Measurements from ENCODE around the gene ZCCHC13.

The ZCCHC13 gene

DNA sequence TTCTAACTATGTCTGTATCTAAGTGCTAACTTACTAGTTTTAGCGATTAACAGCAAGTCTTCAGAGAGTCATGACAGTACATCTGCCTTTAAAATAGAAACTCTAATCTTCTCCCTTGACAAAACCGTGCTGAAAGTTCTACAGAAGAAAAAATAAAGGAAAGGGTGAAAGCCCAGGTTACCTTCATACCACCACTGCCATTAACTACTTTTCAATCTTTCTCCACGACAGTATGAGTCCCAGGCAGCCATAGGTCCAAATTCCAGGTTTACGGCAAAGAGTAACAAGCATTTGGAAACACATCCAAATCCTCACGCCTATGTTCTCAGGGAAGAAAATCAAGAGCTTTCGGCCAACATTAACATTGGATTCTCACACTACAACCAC, 12.4 kb upstream of the ZCCHC13 start:
- H3K4me3 ChIP-seq (ENCODE audit: low read depth, low read length): peak overlapping the region; percentile 67
- DNase-seq (ENCODE audit: low read depth): no peak
- TF ChIP-seq, protein P1, sequence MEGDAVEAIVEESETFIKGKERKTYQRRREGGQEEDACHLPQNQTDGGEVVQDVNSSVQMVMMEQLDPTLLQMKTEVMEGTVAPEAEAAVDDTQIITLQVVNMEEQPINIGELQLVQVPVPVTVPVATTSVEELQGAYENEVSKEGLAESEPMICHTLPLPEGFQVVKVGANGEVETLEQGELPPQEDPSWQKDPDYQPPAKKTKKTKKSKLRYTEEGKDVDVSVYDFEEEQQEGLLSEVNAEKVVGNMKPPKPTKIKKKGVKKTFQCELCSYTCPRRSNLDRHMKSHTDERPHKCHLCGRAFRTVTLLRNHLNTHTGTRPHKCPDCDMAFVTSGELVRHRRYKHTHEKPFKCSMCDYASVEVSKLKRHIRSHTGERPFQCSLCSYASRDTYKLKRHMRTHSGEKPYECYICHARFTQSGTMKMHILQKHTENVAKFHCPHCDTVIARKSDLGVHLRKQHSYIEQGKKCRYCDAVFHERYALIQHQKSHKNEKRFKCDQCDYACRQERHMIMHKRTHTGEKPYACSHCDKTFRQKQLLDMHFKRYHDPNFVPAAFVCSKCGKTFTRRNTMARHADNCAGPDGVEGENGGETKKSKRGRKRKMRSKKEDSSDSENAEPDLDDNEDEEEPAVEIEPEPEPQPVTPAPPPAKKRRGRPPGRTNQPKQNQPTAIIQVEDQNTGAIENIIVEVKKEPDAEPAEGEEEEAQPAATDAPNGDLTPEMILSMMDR (IDR thresholded peaks at IDR 0.05; ENCODE audit: low read depth, low read length, missing control alignments): no peak
- in situ Hi-C loops (cut with HindIII; ENCODE audit: low sequenced_read_pairs): no loop called here

DNA sequence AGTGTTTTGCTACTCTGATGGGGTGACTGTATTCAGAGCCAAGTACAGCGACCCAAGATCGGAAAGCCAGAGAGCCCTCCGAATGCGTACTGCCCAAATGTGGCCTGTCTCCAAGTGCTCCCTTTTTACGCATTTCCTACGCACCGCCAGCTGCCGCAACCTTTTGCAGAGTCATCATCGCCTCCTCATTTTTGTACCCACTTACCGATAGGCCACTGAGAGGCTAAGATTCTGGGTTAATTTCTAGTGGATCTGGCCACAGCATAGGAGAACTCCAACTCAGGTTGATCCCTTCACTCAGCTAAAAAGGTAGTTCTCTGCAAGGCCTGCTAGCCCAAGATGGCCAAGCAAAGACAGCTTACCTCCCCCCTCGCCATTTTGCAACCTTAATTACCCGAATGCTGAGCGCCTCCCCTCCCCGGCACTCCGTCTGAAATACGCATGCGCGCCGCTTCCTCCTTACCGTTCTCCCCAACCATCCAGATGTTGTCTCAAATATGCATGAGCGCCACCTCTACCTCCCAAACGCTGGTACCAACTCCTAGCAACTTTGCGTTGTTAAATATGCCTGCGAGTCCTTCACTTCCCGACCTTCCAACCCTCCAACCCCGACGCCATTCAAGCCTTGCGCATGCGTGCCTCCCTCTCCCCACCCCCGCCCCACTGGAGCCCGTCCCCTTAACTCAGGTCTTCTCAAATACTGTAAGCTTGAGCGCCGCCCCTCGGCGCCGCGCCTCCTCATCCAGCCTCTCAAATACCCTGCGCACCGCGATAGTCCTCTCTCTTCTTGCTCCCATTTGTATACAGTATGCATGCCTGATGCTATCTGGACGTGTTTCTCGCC, 11.8 kb upstream of the ZCCHC13 start:
- TF ChIP-seq, protein P1 (IDR thresholded peaks at IDR 0.05; ENCODE audit: low read depth, low read length, missing control alignments): peak; percentile 31
- H3K4me3 ChIP-seq (ENCODE audit: low read depth, low read length): peak overlapping the region; percentile 67
- in situ Hi-C loops (cut with HindIII; ENCODE audit: low sequenced_read_pairs): no loop called here
- peak; percentile 66 for DNase-seq (ENCODE audit: low read depth)

DNA sequence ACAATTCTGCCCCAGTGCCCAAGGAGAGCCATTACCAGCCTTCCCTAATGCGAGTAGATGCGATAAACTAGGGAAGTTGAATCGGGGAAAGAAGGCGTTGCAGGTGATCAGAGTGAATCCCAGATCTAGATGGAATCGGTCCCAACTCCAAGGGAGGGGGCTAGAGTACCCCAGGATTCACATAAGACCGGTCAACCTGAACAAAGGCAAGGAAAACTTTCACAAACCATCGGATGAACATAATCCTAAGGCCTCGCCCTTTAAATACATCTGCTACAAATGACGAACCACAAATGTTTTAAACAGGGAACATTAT, 11.2 kb upstream of the ZCCHC13 start:
- in situ Hi-C loops (cut with HindIII; ENCODE audit: low sequenced_read_pairs): no loop called here
- TF ChIP-seq, protein P1 (IDR thresholded peaks at IDR 0.05; ENCODE audit: low read depth, low read length, missing control alignments): peak; percentile 0
- H3K4me3 ChIP-seq (ENCODE audit: low read depth, low read length): peak overlapping the region; percentile 67
- DNase-seq (ENCODE audit: low read depth): no peak

DNA sequence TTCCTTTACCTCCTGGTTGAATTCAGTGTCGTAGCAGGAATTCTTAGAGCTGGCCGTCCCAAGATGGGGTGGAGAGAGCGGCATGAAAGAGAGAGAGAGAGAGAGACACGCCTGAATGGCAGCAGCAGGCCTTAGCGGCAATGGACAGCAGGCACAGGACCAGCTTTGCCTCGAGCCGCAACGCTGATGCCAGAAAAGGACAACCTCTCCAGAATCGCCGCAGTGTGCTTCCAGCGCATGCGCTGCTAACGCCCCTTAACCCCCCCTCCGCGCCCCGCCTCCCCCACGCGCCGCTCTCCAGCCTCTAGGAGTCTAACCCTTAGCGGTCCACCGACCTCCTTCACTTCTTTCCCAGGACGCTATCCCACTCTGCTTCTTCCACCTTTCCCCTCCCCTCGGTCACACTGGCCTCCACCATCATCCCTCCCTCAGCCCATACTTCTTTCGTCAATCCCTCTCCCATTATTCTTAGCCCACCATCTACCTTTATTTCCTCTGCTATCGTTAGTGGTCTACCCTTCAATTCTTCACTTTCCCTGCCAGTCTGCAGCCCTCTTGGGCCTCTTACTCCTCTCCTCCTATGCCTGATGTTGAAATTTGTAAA, 10.5 kb upstream of the ZCCHC13 start:
- H3K4me3 ChIP-seq (ENCODE audit: low read depth, low read length): peak overlapping the region; percentile 67
- in situ Hi-C loops (cut with HindIII; ENCODE audit: low sequenced_read_pairs): no loop called here
- DNase-seq (ENCODE audit: low read depth): peak; percentile 28
- TF ChIP-seq, protein P1 (IDR thresholded peaks at IDR 0.05; ENCODE audit: low read depth, low read length, missing control alignments): no peak

DNA sequence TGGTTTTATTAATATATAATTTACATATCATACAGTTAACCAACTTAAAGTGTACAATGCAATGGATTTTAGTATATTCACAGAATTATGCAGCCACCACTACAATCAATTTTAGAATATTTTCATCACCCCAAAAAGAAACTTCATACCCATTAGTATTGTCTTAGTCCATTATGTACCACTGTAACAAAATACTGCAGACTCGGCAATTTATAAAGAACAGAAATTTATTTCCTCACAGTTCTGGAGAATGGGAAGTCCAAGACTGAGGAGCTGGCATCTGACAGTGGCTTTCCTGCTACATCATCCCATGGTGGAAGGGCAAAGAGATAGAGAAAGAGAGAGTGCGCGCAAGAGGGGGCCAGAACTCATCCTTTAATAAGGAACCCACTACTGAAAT, 8.9 kb upstream of the ZCCHC13 start:
- in situ Hi-C loops (cut with HindIII; ENCODE audit: low sequenced_read_pairs): no loop called here
- no peak overlapping the region for H3K4me3 ChIP-seq (ENCODE audit: low read depth, low read length)

DNA sequence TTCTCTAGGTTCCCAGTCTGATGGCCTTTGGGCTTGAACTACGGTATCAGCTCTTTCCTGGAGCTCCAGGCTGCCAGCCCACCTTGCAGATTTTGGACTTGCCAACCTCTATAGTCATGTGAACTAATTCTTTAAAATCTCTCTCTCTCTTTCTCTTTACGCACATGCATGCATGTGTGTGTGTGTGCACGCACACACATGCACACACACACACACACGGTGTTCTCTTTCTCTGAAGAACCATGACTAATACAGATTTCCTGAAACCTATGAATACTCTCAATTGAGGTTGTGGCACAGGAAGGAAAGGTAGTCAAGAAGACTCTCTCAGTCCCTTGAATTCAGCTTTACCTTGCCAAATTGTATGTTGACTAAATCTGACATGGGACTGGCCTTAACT, 6.2 kb upstream of the ZCCHC13 start:
- TF ChIP-seq, protein P1 (IDR thresholded peaks at IDR 0.05; ENCODE audit: low read depth, low read length, missing control alignments): no peak
- H3K4me3 ChIP-seq (ENCODE audit: low read depth, low read length): no peak overlapping the region
- DNase-seq (ENCODE audit: low read depth): no peak
- in situ Hi-C loops (cut with HindIII; ENCODE audit: low sequenced_read_pairs): no loop called here

More for the DNA sequence above, 8.9 kb upstream of the ZCCHC13 start:
- no peak for DNase-seq (ENCODE audit: low read depth)
- TF ChIP-seq, protein P1 (IDR thresholded peaks at IDR 0.05; ENCODE audit: low read depth, low read length, missing control alignments): no peak

Data from astrocyte of the cerebellum (primary cell).